RWPE2 (cell line): ENCODE results near the gene CHFR.
A peak's percentile ranks its signal among the peaks of the same experiment; 100 is the strongest.
"Not testable (repeated sequence)": the region's sequence is repeated elsewhere in the genome, so short reads cannot be mapped to it uniquely, and the experiment has no call there.

Experiments used
- ATAC-seq: fragments of 200-7000 bp; cut with Tn5 transposase; 3 replicates; pipeline ENCODE4 v1.9.1; 2021; ENCODE audit warnings: low read depth
- DNase-seq: peaks from one replicate; pipeline ENCODE4 v3.0.0-alpha.2; 2020; ENCODE audit warnings: low spot score
- H3K27ac ChIP-seq: fragments of 450-650 bp; 2 replicates; pipeline ENCODE4 v1.5.1; 2017; ENCODE audit warnings: mild to moderate bottlenecking; ENCODE audit not compliant: poor library complexity, severe bottlenecking
- H3K27me3 ChIP-seq: fragments of 250-450 bp; sonication (Bioruptor Pico); 2 replicates; pipeline ENCODE4 v1.5.1; 2021; ENCODE audit warnings: mild to moderate bottlenecking, moderate library complexity; ENCODE audit not compliant: insufficient read depth, poor library complexity, severe bottlenecking
- H3K36me3 ChIP-seq: fragments of 250-450 bp; sonication (Bioruptor Pico); 2 replicates; pipeline ENCODE4 v1.5.1; 2020; ENCODE audit warnings: low read depth, mild to moderate bottlenecking, moderate library complexity
- H3K4me1 ChIP-seq: fragments of 250-450 bp; sonication (Bioruptor Pico); 2 replicates; pipeline ENCODE4 v1.5.1; 2021; ENCODE audit warnings: mild to moderate bottlenecking, moderate library complexity; ENCODE audit not compliant: insufficient read depth, poor library complexity, severe bottlenecking
- H3K4me3 ChIP-seq: fragments of 250-450 bp; sonication (Bioruptor Pico); 2 replicates; pipeline ENCODE4 v1.5.1; 2021; ENCODE audit warnings: mild to moderate bottlenecking, moderate library complexity; ENCODE audit not compliant: severe bottlenecking
- H3K9me3 ChIP-seq: fragments of 250-450 bp; sonication (Bioruptor Pico); 2 replicates; pipeline ENCODE4 v1.5.1; 2021; ENCODE audit warnings: mild to moderate bottlenecking, moderate library complexity; ENCODE audit not compliant: severe bottlenecking
- TF ChIP-seq, protein P1 (sequence below): fragments of 450-650 bp; IDR thresholded peaks from one replicate; pipeline ENCODE4 v1.5.1; 2017; ENCODE audit warnings: mild to moderate bottlenecking, moderate library complexity; ENCODE audit not compliant: poor library complexity, severe bottlenecking

Gene CHFR

DNA sequence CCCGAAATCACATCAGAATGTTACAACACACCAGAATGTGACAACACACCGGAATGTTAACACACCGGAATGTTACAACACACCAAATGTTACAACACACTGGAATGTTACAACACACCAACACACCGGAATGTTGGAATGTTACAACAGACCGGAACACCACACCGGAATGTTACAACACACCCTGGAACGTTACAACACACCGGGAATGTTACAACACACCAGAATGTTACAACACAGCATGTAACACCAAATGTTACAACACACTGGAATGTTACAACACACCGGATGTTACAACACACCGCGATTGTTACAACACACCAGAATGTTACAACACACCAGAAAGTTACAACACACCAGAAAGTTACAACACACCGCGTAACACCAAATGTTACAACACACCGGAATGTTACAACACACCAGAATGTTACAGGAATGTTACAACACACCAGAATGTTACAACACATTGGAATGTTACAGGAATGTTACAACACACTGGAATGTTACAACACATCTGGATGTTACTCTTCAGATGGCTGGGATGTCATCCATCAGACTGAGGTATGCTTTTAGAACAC is 21.1 kb downstream of the CHFR start:
- ATAC-seq = no peak
- no peaks in the 10 kb centered on the region for H3K9me3 ChIP-seq
- peaks cover 59% of the 10 kb centered on the region for H3K36me3 ChIP-seq
- no peaks in the 10 kb centered on the region for H3K27me3 ChIP-seq
- no peak for DNase-seq
- H3K4me1 ChIP-seq = no peaks in the 10 kb centered on the region
- no peak overlapping the region for H3K4me3 ChIP-seq
- TF ChIP-seq, protein P1, sequence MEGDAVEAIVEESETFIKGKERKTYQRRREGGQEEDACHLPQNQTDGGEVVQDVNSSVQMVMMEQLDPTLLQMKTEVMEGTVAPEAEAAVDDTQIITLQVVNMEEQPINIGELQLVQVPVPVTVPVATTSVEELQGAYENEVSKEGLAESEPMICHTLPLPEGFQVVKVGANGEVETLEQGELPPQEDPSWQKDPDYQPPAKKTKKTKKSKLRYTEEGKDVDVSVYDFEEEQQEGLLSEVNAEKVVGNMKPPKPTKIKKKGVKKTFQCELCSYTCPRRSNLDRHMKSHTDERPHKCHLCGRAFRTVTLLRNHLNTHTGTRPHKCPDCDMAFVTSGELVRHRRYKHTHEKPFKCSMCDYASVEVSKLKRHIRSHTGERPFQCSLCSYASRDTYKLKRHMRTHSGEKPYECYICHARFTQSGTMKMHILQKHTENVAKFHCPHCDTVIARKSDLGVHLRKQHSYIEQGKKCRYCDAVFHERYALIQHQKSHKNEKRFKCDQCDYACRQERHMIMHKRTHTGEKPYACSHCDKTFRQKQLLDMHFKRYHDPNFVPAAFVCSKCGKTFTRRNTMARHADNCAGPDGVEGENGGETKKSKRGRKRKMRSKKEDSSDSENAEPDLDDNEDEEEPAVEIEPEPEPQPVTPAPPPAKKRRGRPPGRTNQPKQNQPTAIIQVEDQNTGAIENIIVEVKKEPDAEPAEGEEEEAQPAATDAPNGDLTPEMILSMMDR = no peak
- peak overlapping the region; percentile 51 for H3K27ac ChIP-seq

DNA sequence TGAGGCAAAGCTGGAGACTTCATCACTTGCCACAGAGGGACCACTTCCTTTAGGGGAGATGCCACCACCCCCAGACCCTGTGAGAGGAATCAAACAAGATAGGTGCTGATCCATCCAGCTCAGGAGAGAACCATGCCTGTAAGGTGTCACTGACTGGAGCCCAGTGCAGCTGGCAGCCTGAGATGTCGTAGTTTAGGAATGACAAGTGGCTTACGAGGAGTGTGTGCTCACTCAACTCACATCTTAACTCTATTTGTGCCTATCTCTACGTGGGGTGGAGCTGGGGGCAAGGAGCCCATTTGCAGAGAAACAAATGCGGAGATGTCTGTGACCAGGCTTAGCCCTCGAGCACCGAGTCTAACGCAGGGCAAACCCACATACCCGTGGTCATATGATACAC is 25.8 kb downstream of the CHFR start:
- DNase-seq = no peak
- ATAC-seq = no peak
- Histone ChIP-seq H3K27me3 (no peaks in the 10 kb centered on the region), H3K27ac (no peak overlapping the region), H3K4me3 (no peak overlapping the region), H3K9me3 (no peaks in the 10 kb centered on the region), H3K4me1 (no peaks in the 10 kb centered on the region), H3K36me3 (peaks cover 39% of the 10 kb centered on the region)
- TF ChIP-seq, protein P1 = no peak

DNA sequence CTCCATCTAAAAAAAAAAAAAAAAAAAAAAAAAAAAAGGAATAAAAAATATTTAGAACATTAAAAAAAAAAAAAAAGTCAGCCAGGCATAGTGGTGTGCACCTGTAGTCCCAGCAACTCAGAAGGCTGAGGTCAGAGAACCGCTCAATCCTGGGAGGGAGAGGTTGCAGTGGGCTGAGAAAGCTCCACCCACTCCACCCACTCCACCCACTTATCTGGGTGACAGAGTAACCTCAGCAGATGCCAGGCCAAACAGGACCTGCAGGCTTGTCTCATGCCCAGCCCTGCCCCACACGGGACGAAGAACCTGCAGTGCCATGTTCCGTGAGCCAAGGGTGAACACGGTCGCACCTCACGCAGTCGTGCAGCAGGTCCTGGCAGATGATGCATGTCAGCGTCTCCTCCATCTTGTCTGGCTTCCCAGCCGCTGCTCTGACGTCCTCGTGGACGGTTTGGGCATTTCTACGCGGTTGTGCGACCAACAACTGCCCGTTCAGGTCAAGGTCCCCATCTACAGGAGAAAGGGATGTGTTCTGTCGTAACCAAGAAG is 28.6 kb downstream of the CHFR start:
- no peak overlapping the region for H3K27ac ChIP-seq
- TF ChIP-seq, protein P1 = no peak

DNA sequence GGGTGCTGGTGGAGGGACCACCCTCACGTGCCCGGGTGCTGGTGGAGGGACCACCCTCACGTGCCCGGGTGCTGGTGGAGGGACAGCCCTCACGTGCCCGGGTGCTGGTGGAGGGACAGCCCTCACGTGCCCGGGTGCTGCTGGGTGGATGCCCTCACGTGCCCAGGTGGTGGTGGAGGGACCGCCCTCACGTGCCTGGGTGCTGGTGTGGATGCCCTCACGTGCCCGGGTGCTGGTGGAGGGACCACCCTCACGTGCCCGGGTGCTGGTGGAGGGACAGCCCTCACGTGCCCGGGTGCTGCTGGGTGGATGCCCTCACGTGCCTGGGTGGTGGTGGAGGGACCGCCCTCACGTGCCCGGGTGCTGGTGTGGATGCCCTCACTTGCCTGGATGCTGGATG is 30.4 kb downstream of the CHFR start:
- not testable (repeated sequence) for DNase-seq, H3K27ac ChIP-seq, H3K27me3 ChIP-seq, ATAC-seq, H3K4me3 ChIP-seq, H3K9me3 ChIP-seq, H3K4me1 ChIP-seq
- peaks cover 58% of the 10 kb centered on the region for H3K36me3 ChIP-seq

More for the DNA sequence above, 28.6 kb downstream of the CHFR start:
- H3K4me1 ChIP-seq = no peaks in the 10 kb centered on the region
- no peaks in the 10 kb centered on the region for H3K9me3 ChIP-seq
- H3K36me3 ChIP-seq = peaks cover 45% of the 10 kb centered on the region
- no peaks in the 10 kb centered on the region for H3K27me3 ChIP-seq
- ATAC-seq (no peak), DNase-seq (no peak)
- H3K4me3 ChIP-seq = no peak overlapping the region

DNA sequence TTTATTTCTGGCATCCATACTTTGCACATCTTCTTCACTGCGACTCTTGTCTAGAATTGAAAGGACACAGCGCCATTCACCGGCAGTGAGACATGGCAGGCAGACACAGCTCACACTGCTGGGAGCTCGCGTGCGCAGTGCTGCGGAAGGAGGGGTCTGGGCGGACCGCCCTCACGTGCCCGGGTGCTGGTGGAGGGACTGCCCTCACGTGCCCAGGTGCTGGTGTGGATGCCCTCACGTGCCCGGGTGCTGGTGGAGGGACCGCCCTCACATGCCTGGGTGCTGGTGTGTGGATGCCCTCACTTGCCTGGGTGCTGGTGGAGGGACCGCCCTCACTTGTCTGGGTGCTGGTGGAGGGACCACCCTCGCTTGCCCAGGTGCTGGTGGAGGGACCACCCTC is 30.8 kb downstream of the CHFR start:
- Histone ChIP-seq H3K4me3 (no peak overlapping the region), H3K36me3 (peaks cover 54% of the 10 kb centered on the region)
- no peak for DNase-seq

DNA sequence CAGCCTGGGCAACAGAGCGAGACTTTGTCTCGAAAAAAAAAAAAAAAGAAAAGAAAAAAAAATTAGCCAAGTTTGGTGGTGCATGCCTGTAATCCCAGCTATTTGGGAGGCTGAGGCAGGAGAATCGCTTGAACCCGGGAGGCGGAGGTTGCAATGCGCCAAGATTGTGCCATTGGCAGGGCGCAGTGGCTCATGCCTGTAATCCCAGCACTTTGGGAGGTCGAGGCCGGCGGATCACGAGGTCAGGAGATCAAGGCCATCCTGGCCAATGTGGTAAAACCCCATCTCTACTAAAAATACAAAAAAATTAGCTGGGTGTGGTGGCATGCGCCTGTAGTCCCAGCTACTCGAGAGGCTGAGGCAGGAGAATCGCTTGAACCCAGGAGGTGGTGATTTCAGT is 32.2 kb downstream of the CHFR start:
- H3K36me3 ChIP-seq = peaks cover 50% of the 10 kb centered on the region

More for the DNA sequence above, 30.8 kb downstream of the CHFR start:
- no peak for ATAC-seq
- H3K9me3 ChIP-seq = no peaks in the 10 kb centered on the region
- H3K27ac ChIP-seq = no peak overlapping the region
- H3K4me1 ChIP-seq = no peaks in the 10 kb centered on the region
- H3K27me3 ChIP-seq = no peaks in the 10 kb centered on the region
- TF ChIP-seq, protein P1 = no peak

More for the DNA sequence above, 32.2 kb downstream of the CHFR start:
- not testable (repeated sequence) for H3K4me3 ChIP-seq, H3K27ac ChIP-seq, H3K4me1 ChIP-seq, H3K9me3 ChIP-seq, DNase-seq, H3K27me3 ChIP-seq, ATAC-seq
